Activated effector memory CD4-positive, alpha-beta T cell treated with anti-CD3 and anti-CD28 coated beads, Interleukin-2, amount 50 U/mL, for 16 hours (primary cell): ENCODE data around the gene FAM193A.
"Not testable (repeated sequence)": the region's sequence is repeated elsewhere in the genome, so short reads cannot be mapped to it uniquely, and the experiment has no call there.

ENCODE experiments used
- DNase-seq: peaks from one replicate; pipeline ENCODE4 v3.0.0-alpha.2; 2020

Gene FAM193A

GRCh38 chr4:2755821-2756690 lies 219.6 kb downstream of the FAM193A start, which contains the start of gene TNIP2:
Gene TNIP2, minus strand, starts transcription at chr4:2756336. Its CDS starts 47 bp downstream, at chr4:2756289.
- peak; percentile 92 for DNase-seq

GRCh38 chr4:2756691-2757350 lies 220.4 kb downstream of the FAM193A start:
- DNase-seq = no peak

GRCh38 chr4:2757426-2757825 lies 221.0 kb downstream of the FAM193A start:
- DNase-seq = no peak

- peak; percentile 54 for DNase-seq
Measured at GRCh38 chr4:2761035-2761923, 224.8 kb downstream of the FAM193A start.

- DNase-seq = no peak
Measured at GRCh38 chr4:2762048-2762447, 225.6 kb downstream of the FAM193A start.

- DNase-seq = not testable (repeated sequence)
Measured at GRCh38 chr4:2762486-2763370, 226.3 kb downstream of the FAM193A start.

GRCh38 chr4:2763511-2763967 lies 227.1 kb downstream of the FAM193A start:
- peak; percentile 63 for DNase-seq

- DNase-seq = peak; percentile 48
Measured at GRCh38 chr4:2765832-2766526, 229.5 kb downstream of the FAM193A start.

- DNase-seq = peak; percentile 52
Measured at GRCh38 chr4:2767046-2767704, 230.7 kb downstream of the FAM193A start.

- peak; percentile 50 for DNase-seq
Measured at GRCh38 chr4:2767705-2768074, 231.2 kb downstream of the FAM193A start.

- peak; percentile 59 for DNase-seq
Measured at GRCh38 chr4:2768124-2768523, 231.7 kb downstream of the FAM193A start.

GRCh38 chr4:2768921-2769336 lies 232.5 kb downstream of the FAM193A start:
- DNase-seq = peak; percentile 50

GRCh38 chr4:2771264-2771663 lies 234.8 kb downstream of the FAM193A start:
- DNase-seq = peak; percentile 53

- peak; percentile 9 for DNase-seq
Measured at GRCh38 chr4:2780643-2781042, 244.2 kb downstream of the FAM193A start.

GRCh38 chr4:2781911-2782310 lies 245.5 kb downstream of the FAM193A start:
- peak; percentile 13 for DNase-seq
